ENCODE data around the gene GALNT11. TPM values are rescaled to one million over a fixed set of nuclear protein-coding genes. Genes with fewer than 3 reads are reported as not detected.

The GALNT11 gene
- total and polyA plus RNA-seq, 4 donors = 22.7 to 64.2 (median 35.4) TPM

GRCh38 chr7:152076324-152076821, 50.9 kb downstream of the GALNT11 start:
- Histone ChIP-seq H3K27ac (ENCODE audit: low read depth in 1 of 2, low read length in 1 of 2) (no peak overlapping the region), H3K4me1 (ENCODE audit: control insufficient read depth in 5 of 5, insufficient read depth in 5 of 5, low read length in 5 of 5) (peaks cover 0 to 8% (median 0%) of the 10 kb centered on the region in 5 donors), H3K9ac (ENCODE audit: insufficient read depth in 1 of 2, low read length in 2 of 2) (no peak overlapping the region), H3K9me3 (ENCODE audit: control insufficient read depth in 4 of 4, insufficient read depth in 3 of 4, low read length in 3 of 4) (no peaks in the 10 kb centered on the region), H3K27me3 (ENCODE audit: control insufficient read depth in 3 of 3, insufficient read depth in 3 of 3, low read length in 2 of 3) (no peaks in the 10 kb centered on the region), H3K36me3 (ENCODE audit: control insufficient read depth in 4 of 4, insufficient read depth in 4 of 4, low read length in 4 of 4) (no peaks in the 10 kb centered on the region), H3K4me3 (no peak overlapping the region)
- DNase-seq (peak in 2 of 3 donors; percentile 14 to 29), ATAC-seq (ENCODE audit: insufficient read depth, low FRiP score) (no peak)
- WGBS, 2 donors = 79 to 85% methylated on average over 8 of the region's 8 CpGs
- TF ChIP-seq, protein P1, sequence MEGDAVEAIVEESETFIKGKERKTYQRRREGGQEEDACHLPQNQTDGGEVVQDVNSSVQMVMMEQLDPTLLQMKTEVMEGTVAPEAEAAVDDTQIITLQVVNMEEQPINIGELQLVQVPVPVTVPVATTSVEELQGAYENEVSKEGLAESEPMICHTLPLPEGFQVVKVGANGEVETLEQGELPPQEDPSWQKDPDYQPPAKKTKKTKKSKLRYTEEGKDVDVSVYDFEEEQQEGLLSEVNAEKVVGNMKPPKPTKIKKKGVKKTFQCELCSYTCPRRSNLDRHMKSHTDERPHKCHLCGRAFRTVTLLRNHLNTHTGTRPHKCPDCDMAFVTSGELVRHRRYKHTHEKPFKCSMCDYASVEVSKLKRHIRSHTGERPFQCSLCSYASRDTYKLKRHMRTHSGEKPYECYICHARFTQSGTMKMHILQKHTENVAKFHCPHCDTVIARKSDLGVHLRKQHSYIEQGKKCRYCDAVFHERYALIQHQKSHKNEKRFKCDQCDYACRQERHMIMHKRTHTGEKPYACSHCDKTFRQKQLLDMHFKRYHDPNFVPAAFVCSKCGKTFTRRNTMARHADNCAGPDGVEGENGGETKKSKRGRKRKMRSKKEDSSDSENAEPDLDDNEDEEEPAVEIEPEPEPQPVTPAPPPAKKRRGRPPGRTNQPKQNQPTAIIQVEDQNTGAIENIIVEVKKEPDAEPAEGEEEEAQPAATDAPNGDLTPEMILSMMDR (IDR thresholded peaks at IDR 0.05; ENCODE audit: control extremely low read depth, extremely low read depth) = no peak

GRCh38 chr7:152076940-152077933, 51.8 kb downstream of the GALNT11 start:
- no peaks in the 10 kb centered on the region for H3K27me3 ChIP-seq (ENCODE audit: control insufficient read depth in 3 of 3, insufficient read depth in 3 of 3, low read length in 2 of 3)
- WGBS, 2 donors = 91 to 95% methylated on average over 8 of the region's 8 CpGs
- H3K36me3 ChIP-seq (ENCODE audit: control insufficient read depth in 4 of 4, insufficient read depth in 4 of 4, low read length in 4 of 4) = no peaks in the 10 kb centered on the region
- TF ChIP-seq, protein P1 (IDR thresholded peaks at IDR 0.05; ENCODE audit: control extremely low read depth, extremely low read depth) = no peak
- H3K9me3 ChIP-seq (ENCODE audit: control insufficient read depth in 4 of 4, insufficient read depth in 3 of 4, low read length in 3 of 4) = no peaks in the 10 kb centered on the region
- H3K27ac ChIP-seq (ENCODE audit: low read depth in 1 of 2, low read length in 1 of 2) = no peak overlapping the region
- no peak for ATAC-seq (ENCODE audit: insufficient read depth, low FRiP score)
- DNase-seq = no peak
- H3K9ac ChIP-seq (ENCODE audit: insufficient read depth in 1 of 2, low read length in 2 of 2) = no peak overlapping the region
- H3K4me3 ChIP-seq = no peak overlapping the region
- peaks cover 0 to 8% (median 0%) of the 10 kb centered on the region in 5 donors for H3K4me1 ChIP-seq (ENCODE audit: control insufficient read depth in 5 of 5, insufficient read depth in 5 of 5, low read length in 5 of 5)

DNA sequence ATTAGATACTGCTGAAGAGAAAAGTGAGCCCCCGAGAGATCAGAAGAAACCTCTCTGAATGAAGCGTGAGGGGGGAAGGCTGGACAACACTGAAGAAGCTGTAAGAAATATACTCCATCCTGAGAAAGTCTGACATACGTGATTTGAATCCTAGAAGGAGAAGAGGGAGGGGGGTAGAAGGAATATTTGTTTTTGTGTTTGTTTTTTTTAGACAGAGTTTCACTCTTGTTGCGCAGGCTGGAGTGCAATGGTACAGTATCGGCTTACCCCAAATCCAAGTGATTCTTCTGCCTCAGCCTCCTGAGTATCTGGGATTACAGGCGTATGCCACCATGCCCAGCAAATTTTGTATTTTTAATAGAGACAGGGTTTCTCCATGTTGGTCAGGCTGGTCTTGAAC, 52.6 kb downstream of the GALNT11 start:
- DNase-seq (no peak), ATAC-seq (ENCODE audit: insufficient read depth, low FRiP score) (no peak)
- Histone ChIP-seq H3K9me3 (ENCODE audit: control insufficient read depth in 4 of 4, insufficient read depth in 3 of 4, low read length in 3 of 4) (no peaks in the 10 kb centered on the region), H3K4me1 (ENCODE audit: control insufficient read depth in 5 of 5, insufficient read depth in 5 of 5, low read length in 5 of 5) (peaks cover 0 to 8% (median 0%) of the 10 kb centered on the region in 5 donors), H3K4me3 (no peak overlapping the region), H3K27ac (ENCODE audit: low read depth in 1 of 2, low read length in 1 of 2) (no peak overlapping the region), H3K9ac (ENCODE audit: insufficient read depth in 1 of 2, low read length in 2 of 2) (no peak overlapping the region), H3K27me3 (ENCODE audit: control insufficient read depth in 3 of 3, insufficient read depth in 3 of 3, low read length in 2 of 3) (no peaks in the 10 kb centered on the region), H3K36me3 (ENCODE audit: control insufficient read depth in 4 of 4, insufficient read depth in 4 of 4, low read length in 4 of 4) (no peaks in the 10 kb centered on the region)
- 74 to 86% methylated on average over 6 of the region's 6 CpGs for WGBS, 2 donors
- TF ChIP-seq, protein P1 (IDR thresholded peaks at IDR 0.05; ENCODE audit: control extremely low read depth, extremely low read depth) = no peak

Measured in lung (tissue), 12 donors.